Kidney tubule cell (primary cell): ENCODE data around the gene HCN3.
"Not testable (repeated sequence)": the region's sequence is repeated elsewhere in the genome, so short reads cannot be mapped to it uniquely, and the experiment has no call there.

ENCODE experiments used
- DNase-seq: peaks from one replicate; pipeline ENCODE4 v3.0.0-alpha.2; 2018; ENCODE audit warnings: low spot score

HCN3 gene

DNA sequence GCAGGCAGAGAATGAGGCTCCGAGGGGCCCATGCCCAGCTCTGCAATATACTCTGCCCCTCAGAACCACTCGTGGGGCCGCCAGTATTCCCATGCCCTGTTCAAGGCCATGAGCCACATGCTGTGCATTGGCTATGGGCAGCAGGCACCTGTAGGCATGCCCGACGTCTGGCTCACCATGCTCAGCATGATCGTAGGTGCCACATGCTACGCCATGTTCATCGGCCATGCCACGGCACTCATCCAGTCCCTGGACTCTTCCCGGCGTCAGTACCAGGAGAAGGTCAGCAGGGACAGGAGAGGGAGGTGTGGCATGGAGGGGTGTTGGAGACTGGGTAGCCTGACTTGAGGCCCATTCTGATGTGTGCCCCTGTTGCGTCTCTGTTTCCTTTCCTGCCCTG lies 7.2 kb downstream of the HCN3 start:
- DNase-seq = no peak

DNA sequence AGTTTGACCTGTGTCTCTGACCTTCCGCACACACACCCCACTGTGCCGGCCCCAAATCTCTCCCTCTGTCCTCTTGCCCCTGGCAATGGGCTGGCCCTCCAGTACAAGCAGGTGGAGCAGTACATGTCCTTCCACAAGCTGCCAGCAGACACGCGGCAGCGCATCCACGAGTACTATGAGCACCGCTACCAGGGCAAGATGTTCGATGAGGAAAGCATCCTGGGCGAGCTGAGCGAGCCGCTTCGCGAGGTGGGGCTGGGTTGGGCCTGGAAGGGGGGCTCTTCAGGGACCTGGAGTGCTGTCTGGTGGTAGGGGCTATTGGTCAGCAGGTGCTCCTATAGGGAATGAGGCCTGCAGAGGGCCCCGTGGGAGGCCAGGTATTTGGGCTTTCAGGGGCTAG lies 7.8 kb downstream of the HCN3 start:
- no peak for DNase-seq

DNA sequence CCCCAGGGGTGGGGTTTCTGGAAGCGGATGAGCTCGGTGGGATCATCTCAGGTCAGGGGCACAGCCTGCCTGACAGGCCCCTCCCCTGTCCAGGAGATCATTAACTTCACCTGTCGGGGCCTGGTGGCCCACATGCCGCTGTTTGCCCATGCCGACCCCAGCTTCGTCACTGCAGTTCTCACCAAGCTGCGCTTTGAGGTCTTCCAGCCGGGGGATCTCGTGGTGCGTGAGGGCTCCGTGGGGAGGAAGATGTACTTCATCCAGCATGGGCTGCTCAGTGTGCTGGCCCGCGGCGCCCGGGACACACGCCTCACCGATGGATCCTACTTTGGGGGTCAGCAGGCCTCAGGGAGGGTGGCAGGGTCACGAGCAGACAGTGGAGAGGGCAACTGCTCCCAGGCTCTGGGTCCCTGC lies 8.4 kb downstream of the HCN3 start:
- no peak for DNase-seq

DNA sequence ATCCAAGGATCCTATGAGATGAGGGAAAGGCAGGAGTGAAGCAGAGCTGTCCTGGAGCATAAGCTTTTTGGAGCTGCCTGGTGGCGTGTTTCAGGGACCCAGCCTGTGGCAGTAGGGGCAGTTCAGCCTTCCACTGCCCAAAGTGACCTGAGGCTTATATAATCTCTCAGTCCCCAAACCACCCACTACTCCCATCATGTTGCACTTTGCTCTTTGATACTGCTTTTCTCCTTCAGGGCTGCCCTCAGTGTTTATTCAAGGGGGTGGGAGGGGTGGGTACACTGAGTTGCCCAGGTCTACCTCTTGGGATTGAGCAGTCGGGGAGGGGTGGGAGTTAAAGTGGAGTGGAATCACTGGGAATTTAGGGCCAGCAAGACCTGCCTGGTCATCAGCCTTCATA lies 9.3 kb downstream of the HCN3 start:
- DNase-seq = no peak

DNA sequence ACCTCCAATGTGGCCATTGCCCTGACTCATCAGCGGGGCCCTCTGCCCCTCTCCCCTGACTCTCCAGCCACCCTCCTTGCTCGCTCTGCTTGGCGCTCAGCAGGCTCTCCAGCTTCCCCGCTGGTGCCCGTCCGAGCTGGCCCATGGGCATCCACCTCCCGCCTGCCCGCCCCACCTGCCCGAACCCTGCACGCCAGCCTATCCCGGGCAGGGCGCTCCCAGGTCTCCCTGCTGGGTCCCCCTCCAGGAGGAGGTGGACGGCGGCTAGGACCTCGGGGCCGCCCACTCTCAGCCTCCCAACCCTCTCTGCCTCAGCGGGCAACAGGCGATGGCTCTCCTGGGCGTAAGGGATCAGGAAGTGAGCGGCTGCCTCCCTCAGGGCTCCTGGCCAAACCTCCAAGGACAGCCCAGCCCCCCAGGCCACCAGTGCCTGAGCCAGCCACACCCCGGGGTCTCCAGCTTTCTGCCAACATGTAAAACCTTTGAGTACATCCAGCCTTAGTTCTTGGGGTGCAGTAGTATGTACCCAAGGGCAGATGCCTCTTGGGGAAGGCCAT lies 10.8 kb downstream of the HCN3 start:
- DNase-seq = no peak

DNA sequence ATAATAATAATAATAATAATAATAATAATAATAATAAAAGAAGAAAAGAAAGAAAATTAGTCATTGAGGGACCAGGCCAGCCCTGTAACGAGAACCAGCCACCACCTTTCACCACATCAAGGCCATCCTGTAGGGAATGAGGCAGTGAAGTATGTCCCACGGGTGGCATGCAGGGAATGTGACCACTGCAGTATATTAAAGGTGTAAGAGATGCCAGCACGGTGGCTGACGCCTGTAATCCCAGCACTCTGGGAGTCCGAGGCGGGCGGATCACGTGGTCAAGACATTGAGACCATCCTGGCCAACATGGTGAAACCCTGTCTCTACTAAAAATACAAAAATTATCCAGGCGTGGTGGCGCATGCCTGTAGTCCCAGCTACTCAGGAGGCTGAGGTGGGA lies 13.7 kb downstream of the HCN3 start:
- not testable (repeated sequence) for DNase-seq

DNA sequence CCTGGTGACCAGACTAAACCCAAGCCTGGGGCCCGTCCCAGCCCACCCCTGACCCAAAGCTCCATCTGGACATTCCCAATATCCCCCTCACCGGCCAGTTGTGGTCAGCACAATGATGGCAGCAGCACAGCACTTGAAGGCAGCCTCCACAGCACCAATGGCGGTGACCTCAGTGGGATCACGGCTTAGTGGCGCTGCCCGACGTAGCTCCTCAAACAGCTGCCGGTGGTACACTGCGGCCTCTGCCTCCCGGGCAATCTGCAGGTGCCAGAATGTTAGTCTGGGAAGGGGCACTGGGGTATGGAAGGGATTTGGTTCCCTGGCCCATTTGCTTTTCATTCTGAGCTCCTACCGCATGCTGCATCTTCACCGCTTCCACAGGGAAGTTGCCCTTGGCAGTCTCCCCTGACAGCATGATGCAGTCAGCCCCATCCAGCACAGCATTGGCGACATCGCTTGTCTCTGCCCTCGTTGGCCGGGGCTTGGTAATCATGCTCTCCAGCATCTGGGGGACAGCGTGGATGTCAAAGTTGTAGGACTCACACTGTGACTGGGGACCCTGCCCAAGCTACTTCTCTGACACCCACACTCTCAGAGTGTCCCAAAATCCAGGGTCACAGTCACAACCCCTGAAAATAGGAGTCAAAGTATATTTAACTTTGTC lies 16.0 kb downstream of the HCN3 start:
- no peak for DNase-seq

DNA sequence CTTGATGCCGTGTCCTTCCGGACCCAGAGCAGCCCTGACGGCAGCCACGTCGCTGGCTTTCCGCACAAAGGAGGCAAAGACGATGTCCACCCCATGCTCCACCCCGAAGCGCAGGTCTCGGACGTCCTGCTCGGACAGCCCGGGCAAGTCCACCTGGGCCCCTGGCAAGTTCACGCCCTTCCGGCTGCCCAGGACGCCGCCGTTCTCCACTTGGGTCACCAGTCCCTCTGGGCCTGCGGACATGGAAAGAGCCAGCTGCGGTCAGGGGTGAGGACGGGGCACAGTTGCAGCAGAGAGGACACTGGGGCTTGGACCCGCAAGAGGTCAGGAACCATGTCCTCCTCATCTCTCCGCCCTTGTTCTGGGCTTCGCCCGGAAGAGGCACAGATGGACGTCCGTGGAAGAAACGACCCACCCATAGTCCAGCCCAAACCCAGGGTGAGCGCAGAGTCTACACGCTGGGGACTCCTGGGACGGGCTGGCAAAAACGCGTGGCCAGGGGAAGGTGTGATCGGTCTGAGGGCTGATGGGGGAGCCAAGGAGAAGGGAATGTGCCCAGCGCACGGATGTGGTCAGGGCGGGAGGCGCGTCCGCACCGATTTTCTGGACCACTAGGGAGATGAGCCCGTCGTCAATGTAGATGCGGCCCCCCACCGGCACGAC lies 17.4 kb downstream of the HCN3 start:
- DNase-seq = no peak

DNA sequence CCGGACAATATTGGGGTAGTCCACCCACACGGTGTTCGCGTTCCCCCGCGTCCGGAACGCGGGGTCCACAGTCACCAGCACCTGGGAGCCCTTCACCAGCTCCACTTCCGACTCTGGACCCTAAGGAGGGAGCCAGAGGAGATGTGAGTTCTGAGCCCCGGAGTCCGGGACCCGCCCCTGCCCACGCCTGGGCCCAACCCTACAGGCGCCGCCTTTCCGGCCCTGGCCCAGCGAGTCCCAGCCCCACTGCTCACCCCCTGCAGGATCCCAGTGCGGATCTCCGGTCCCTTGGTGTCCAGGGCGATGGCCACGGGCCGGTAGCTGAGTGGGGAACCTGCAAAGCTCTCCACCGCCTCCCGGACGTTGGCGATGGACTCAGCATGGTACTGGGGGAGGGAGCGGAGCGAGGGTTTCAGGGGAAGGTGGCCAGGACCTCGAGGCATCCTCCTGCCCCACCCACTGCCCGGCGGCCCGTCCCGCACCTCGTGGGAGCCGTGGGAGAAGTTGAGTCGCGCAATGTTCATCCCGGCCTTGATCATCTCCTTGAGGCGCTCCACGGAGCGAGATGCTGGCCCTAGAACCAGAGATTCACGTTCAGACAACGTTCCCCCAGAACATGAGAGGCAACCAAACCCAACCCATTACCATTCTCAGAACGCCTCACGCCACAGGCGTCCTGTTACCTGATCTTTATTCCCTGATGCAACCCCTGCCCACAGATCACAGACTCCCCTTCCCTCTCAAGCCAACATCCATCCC lies 18.1 kb downstream of the HCN3 start:
- no peak for DNase-seq

DNA sequence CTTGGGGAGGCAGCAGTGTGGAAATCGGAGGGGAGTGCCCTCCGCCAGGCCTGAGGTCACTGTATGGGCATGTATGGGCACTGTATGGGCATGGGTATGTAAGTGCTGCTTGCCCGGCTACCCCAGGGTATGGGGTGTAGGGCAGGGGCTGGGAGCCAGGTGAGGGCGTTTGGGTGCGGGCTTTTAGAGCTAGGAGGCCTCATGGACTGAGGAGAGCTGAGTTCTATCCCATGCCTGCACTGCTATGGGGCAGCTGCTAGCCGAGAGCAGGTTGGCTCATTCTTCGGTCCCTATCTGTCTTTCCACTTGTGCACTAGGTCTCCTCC lies 18.6 kb downstream of the HCN3 start:
- no peak for DNase-seq

DNA sequence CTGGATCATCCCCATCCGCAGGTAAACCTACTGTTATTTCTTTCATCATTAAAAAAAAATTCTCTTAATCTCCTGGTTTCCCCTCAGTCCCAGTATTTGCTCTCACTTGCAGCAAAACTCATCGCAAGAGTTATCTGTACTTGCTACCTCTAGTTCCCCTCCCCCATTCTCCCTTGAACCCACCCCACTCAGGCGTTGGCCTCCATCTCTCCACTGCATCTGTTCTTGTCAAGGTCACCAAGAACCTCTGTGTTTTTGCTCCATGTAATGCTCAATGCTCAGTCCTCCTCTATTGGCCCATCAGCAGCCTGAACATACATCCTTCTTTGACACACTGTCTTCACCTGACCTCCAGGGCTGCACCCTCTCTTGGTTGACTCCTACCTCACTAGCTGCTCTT lies 19.4 kb downstream of the HCN3 start:
- no peak for DNase-seq

DNA sequence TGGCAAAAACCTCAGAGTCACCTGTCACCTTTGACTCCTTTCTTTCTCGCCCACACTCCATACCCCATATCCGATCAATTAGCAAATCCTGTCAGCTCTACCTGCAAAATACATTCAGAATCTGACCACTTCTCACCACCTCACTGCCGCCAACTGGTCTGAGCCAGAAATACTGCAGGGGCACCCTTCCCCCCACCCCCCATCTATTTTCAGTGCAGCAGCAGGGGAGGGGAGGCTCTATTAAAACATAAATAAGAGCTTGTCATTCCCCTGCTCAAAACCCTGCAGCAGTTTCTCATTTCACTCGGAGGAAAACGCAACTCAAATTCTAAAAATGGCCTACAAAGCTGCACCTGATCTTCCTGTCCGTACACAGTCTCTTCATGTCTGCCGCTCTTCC lies 20.1 kb downstream of the HCN3 start:
- no peak for DNase-seq

DNA sequence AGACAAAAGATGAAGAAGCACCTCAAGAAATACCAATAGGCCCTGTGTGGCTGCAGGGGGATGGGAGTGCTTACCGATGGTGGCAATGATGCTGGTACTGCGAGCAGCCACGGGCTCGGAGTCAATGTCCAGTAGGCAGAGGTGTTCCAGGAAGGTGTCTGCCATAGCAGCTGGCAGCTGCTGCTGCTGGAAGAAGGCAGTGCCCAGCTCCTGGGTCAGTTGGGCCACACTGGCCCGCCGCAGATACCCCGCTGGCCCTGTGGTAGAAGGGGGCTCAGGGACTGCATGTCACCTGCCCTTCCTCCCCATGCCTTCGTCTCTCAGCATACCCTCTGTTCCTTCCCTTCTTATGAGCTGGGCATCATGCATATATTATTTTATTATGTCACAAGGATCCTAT lies 22.8 kb downstream of the HCN3 start:
- DNase-seq = no peak

DNA sequence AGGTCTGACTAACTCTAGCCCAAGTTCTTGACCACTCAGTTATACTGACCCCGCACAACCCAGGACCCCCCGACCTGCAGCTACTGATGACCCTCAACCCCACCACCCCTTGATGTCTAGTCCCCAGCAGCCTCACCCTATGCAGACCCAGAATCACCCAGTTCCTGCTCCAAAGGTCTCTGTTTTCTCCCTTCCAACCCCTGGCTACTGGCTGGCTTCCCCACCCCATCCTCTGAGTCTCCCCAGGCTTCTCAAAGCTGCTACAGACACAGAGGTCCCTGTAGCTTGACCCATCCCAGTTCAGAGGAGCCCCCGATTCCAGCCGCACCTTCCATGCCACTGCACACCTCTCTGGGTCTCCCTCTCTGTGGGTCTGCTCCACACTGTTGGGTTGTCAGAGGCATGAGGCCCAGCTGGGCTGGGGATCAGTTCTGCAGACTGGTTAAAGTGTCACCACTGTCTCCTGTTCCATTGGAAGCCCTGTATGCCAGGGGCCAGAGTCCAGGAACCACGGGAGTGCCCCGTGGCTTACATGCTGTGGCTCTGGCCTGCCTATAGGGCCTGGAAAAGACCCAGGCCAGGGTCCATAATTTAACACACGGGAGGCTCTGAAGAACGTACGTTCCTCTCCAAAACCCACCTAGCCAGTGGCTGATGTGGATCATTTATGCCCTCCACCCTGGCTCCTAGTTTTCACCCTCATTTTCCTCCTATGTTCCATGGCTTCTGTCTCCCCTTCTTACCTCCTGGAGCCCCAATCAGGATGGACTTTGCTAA lies 23.5 kb downstream of the HCN3 start:
- DNase-seq = no peak

DNA sequence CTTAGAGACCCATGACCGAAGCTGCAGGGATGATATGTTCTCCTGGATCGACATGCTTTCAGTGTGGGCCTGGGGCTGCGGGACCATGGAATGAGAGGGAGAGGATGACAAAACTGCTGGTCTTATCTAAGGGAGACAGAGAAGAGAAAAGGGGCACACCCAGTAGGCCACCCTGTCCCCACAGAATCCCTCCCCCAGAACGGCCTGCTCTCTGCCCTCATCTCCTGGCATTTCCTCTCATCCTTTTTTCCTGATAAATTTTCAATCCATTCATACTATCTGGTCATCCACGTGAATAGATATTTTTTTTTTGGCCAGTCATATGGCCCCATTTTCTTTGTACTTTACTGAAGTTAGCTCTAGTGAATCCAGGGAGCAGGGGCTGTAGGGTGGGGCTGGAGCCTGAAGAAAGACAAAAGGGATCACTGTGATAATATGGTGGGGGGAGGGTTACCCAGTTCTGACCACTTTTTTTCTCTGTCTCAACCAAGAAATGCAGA lies 24.1 kb downstream of the HCN3 start, which contains the start of gene PKLR:
TSS of gene PKLR (minus strand) at position 97 of the 500 bp plus-strand sequence. CDS start at position 54, 43 bp downstream.
- DNase-seq = no peak

DNA sequence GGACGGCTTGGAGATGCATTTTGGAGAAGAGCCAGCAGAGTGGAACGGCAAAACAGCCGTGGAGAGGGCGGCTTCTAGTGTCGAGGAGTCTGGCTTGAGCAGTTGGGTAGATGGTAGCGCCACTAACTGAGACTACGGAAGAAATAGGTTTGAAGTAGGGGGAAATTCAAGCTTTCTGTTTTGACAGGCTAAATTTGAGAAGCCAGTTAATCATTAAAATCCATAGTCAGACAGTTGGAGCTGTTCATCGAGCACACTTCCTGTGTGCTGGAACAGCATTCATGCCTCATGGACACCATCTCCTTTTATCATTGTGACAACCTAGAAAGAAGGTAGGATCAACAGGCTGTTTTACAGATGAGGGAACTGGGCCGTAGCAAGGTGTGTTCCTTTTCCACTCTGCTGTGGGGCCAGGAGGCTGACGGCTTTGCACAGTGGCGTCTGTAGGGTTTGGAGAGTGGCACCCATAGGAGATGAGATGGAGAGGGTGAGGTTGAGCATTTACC lies 27.3 kb downstream of the HCN3 start:
- DNase-seq = peak; percentile 80

DNA sequence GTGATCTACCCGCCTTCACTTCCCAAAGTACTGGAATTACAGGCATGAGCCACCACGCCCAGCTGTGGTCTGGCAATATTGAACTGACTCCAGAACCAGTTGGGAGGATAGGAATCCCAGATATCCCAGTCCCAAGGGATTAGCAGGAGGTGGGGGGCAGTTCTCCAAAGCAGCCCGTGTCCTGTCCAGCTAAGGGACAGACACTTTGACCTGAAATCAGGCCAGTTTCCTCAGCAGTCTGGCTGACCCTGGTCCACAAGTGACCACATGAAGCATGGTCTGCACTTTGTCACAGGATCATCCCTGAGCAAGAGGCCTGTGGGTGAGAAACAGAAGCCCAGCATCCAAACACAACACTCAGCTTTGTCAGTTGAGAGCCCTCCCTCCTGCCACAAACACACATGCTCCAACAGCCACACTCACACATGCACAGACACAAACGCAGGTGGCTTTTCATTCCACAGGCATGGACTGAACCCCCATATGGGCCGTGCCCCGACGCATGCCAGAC lies 28.7 kb downstream of the HCN3 start:
- DNase-seq = no peak

DNA sequence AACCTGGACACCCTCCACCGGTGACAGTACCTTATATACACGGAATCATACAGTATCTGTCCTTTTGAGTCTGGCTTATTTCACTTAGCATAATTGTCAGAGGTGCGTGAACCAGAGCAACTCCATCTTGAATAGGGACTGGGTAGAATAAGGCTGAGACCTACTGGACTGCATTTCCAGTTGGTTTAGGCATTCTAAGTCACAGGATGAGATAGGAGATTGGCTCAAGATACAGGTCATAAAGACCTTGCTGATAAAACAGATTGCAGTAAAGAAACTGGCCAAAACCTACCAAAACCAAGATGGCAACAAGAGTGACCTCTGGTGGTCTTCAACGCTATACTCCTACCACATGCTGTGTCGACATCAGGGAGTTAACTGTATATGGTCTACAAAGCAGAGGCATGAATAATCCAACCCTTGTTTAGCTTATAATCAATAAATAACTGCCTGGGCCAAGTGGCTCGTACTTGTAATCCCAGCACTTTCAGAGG lies 30.0 kb downstream of the HCN3 start:
- DNase-seq = peak; percentile 48

DNA sequence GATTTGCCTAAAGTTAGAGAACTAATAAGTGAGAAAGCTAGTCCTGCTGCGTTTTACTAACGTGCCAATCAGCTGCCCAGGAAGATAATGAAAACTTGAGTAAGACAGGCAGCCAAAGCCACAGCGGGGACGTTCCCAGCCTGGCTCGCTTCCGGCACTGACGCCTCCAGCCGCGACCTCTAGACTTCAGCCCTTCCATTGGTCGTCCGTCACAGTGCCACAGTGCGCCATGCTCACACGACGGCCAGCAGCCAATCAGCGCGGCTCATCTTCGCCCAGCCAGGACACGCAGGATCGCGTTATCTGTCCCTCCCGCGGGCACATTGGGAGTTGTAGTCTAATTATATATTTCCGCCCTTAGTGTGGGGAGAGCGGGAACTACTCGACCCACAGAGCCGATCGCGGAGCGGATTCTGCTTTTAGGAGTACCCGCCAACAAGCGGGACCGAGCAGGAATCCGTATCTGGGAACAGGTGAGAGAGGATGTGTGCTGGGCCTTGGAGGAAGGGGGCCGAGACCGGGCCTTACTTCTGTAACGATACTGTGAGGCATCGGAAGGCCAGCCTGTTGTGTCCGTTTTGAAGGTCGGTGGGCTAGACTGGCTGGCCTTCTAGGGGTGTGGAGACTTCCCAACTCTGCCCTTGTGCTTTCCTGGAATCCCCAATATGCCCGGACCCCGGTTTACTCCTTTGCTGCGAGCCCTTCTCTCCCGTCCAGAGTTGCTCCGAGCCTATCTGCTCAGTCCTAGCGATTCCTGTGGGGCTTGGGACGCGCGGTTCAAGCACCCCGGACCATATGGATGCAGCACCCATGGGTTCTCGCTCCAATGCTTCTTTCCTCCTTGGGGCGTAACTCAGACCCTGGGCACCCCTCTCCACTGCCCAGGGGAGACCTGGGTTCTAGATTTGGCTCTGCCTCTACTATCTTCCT lies 31.5 kb downstream of the HCN3 start, which contains the start of gene FDPS:
TSS of gene FDPS (plus strand) at position 374 of the 930 bp plus-strand sequence. CDS start 924 bp downstream, outside the sequence.
- DNase-seq = peak; percentile 99

DNA sequence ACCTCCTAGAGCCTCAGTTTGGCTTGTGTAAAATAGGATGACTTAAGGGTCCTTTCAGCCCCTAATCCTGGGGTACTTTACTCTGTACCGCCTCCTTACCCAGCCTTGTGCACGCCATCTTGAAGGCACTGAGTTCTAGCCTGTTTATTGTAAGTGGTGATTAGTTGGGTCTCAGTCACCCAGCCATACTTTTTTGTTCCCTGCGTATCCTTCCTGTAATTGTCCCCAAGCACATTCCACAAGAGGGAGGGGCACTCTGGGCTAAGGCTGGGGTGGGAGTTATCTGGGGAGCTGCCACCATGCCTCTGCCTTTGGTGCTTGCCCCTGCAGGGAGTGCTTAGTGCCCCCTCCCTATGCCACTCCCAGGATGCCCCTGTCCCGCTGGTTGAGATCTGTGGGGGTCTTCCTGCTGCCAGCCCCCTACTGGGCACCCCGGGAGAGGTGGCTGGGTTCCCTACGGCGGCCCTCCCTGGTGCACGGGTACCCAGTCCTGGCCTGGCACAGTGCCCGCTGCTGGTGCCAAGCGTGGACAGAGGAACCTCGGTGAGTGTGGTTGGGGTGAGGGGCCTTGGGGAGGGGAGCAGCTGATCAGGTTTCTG lies 32.3 kb downstream of the HCN3 start:
- DNase-seq = peak; percentile 43
